Ascending aorta (tissue), 2 donors: ENCODE results near the gene TFPT. TPM values are rescaled to one million over a fixed set of nuclear protein-coding genes. Genes with fewer than 3 reads are reported as not detected.

Experiments used
- DNase-seq, 2 donors: peaks; one replicate each; pipeline ENCODE4 v3.0.0-alpha.2; 2019; ENCODE audit warnings: low spot score in 2 of 2
- H3K27ac ChIP-seq, 2 donors: fragments of 200-600 bp; sonication (generic); one replicate each; pipeline ENCODE4 v1.5.1; 2016 to 2017; ENCODE audit warnings: mild to moderate bottlenecking in 1 of 2
- H3K27me3 ChIP-seq: fragments of 200-600 bp; sonication (generic); one replicate; pipeline ENCODE4 v1.5.1; 2017
- H3K36me3 ChIP-seq, 2 donors: fragments of 200-600 bp; sonication (generic); one replicate each; pipeline ENCODE4 v1.5.1; 2016
- H3K4me1 ChIP-seq, 2 donors: fragments of 200-600 bp; sonication (generic); one replicate each; pipeline ENCODE4 v1.5.1; 2016 to 2017; ENCODE audit warnings: mild to moderate bottlenecking in 1 of 2
- H3K4me3 ChIP-seq, 2 donors: fragments of 200-600 bp; sonication (generic); one replicate each; pipeline ENCODE4 v1.5.1; 2016 to 2017; ENCODE audit warnings: mild to moderate bottlenecking in 1 of 2
- H3K9me3 ChIP-seq, 2 donors: fragments of 200-600 bp; sonication (generic); one replicate each; pipeline ENCODE4 v1.5.1; 2016
- intact Hi-C: fragments of 100-400 bp; cut with DNase I; formaldehyde crosslinking; loops from one replicate; pipeline ENCODE4 v1.15.1; 2023
- total RNA-seq: library from RNA; depleted of rRNA; stranded (reverse); fragments of >200 nt; gene quantifications from one replicate; pipeline ENCODE4 v1.1.0, GENCODE V29; 2016
- TF ChIP-seq, protein P1 (sequence below), 3 experiments: fragments of 200-600 bp in 2 of 3; fragments of 450-650 bp in 1 of 3; sonication (generic) in 2 of 3; IDR thresholded peaks; one replicate each; pipeline ENCODE4 v1.5.1; 2016 to 2019; ENCODE audit warnings: antibody characterized with exemption in 3 of 3, mild to moderate bottlenecking in 1 of 3, moderate library complexity in 1 of 3

TFPT gene
- total RNA-seq, 1 donor from 2014 or later: 10.6 TPM

DNA sequence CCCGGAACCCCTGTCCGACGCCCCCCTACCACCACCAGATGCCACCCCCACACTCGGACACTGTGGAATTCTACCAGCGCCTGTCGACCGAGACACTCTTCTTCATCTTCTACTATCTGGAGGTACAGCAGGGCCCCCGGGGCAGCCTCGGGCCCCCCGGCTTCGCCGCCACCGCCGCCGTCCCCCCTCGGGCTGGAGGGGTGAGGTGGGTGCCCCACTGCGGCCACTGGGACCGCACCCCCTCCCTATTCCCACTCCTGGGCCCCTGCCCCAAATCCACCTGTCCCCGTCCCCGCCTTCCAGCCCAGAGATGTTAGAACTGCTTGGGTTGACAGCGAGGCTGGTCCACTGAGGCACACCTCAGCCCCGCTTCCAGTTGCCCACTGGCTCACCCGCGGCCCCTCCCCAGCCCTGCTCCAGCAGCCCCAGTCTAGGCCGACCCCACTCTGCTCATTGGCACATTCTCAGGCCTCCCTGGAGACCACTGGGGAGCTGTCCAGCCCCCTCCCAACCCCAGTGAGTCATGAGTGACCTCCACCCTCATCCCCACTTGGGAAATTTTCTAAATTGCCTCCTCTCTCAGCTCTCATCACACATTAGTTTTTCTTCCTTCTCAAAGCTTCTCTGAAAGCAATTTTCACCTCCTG, 37.5 kb upstream of the TFPT start:
- H3K9me3 ChIP-seq: no peaks in the 10 kb centered on the region
- no peak overlapping the region for H3K27ac ChIP-seq
- no peaks in the 10 kb centered on the region for H3K4me1 ChIP-seq
- intact Hi-C loops: no loop called here
- no peaks in the 10 kb centered on the region for H3K27me3 ChIP-seq
- no peak for DNase-seq
- TF ChIP-seq, protein P1, sequence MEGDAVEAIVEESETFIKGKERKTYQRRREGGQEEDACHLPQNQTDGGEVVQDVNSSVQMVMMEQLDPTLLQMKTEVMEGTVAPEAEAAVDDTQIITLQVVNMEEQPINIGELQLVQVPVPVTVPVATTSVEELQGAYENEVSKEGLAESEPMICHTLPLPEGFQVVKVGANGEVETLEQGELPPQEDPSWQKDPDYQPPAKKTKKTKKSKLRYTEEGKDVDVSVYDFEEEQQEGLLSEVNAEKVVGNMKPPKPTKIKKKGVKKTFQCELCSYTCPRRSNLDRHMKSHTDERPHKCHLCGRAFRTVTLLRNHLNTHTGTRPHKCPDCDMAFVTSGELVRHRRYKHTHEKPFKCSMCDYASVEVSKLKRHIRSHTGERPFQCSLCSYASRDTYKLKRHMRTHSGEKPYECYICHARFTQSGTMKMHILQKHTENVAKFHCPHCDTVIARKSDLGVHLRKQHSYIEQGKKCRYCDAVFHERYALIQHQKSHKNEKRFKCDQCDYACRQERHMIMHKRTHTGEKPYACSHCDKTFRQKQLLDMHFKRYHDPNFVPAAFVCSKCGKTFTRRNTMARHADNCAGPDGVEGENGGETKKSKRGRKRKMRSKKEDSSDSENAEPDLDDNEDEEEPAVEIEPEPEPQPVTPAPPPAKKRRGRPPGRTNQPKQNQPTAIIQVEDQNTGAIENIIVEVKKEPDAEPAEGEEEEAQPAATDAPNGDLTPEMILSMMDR (IDR thresholded peaks at IDR 0.05): no peak
- H3K4me3 ChIP-seq: no peak overlapping the region
- H3K36me3 ChIP-seq: peaks cover 94 to 96% of the 10 kb centered on the region in 2 donors

DNA sequence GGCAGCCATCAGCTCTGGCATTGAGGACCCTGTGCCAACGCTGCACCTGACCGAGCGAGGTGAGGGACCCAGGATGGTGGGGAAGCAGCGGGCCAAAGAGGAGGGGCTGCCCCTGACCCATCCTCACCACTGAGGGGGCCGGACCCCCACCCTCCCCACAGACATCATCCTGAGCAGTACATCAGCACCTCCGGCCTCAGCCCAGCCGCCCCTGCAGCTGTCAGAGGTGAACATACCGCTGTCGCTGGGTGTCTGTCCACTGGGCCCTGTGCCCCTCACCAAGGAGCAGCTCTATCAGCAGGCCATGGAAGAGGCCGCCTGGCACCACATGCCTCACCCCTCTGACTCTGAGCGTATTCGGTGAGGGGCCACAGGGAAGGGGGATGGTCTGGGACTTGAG, 36.8 kb upstream of the TFPT start:
- TF ChIP-seq, protein P1 (IDR thresholded peaks at IDR 0.05): no peak
- H3K4me3 ChIP-seq: no peak overlapping the region
- H3K36me3 ChIP-seq: peaks cover 94 to 96% of the 10 kb centered on the region in 2 donors
- no peak for DNase-seq
- H3K27me3 ChIP-seq: no peaks in the 10 kb centered on the region
- H3K9me3 ChIP-seq: no peaks in the 10 kb centered on the region
- no peak overlapping the region for H3K27ac ChIP-seq
- intact Hi-C loops: no loop called here
- H3K4me1 ChIP-seq: no peaks in the 10 kb centered on the region

DNA sequence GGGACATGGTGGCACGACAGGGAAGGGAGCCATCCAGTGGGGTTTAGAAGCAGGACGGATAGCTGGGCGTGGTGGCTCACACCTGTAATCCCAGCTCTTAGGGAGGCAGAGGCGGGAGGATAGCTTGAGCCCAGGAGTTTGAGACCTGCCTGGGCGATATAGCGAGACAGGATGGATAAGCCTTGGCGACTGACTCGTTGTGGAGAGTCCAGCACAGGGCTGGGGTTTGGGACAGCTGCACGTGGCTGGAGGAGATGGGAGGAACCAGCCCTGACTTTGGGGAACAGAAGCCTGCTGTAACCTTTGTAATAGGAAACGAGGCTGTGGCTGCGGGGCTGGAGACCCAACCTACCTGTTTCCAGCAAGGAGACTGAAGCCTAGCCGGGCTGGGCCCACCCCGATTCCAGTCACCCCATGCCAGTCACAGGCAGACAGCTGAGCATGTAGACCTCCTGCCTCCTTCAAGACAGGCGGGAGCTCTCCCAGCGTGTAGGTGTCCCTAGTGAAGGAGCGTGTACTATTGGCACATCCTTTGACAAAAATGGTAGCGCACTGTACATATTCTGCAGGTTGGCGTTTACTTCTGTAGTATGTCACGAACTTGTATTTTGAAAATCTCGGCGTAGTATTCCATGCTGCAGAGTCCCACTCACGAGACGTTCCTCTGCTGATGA, 36.0 kb upstream of the TFPT start:
- H3K27me3 ChIP-seq: no peaks in the 10 kb centered on the region
- H3K4me1 ChIP-seq: no peaks in the 10 kb centered on the region
- TF ChIP-seq, protein P1 (IDR thresholded peaks at IDR 0.05): no peak
- H3K9me3 ChIP-seq: no peaks in the 10 kb centered on the region
- H3K36me3 ChIP-seq: peaks cover 94 to 96% of the 10 kb centered on the region in 2 donors
- H3K4me3 ChIP-seq: no peak overlapping the region
- intact Hi-C loops: no loop called here
- H3K27ac ChIP-seq: no peak overlapping the region
- DNase-seq: no peak

DNA sequence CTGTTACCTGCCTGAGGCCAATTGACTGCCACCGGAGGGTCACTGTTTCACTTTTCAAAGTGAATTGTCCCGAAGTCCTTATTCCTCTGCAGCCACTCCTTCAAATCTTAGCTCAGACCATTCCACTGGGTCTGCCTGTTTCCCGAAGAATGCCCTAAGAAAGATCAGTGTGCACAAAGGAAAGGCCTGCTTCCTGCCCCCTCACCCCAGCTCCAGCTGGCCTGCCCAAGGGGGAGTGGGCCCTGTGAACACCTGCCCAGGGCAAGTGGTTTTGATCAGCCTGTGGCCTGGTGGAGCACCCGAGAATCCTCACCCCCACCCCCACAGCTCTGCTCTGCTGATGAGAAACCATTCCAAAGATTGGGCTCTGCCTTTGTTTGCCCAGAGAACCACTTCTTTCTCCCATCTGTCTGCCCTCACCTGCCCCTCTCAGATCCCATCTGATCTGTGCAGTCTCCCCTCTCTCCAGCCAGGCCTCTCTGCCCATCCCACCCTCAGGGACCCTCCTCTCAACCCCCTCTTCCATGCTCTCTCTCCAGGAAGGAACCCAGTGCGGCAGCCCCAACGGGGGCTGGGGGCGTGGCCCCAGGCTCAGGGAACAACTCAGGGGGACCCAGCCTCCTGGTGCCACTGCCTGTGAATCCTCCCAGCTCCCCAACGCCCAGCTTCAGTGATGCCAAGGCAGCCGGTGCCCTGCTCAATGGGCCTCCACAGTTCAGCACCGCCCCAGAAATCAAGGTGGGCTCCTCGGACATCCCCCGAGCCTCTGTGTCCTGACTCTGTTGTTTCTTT, 33.8 kb upstream of the TFPT start:
- no peak for DNase-seq
- intact Hi-C loops: no loop called here

DNA sequence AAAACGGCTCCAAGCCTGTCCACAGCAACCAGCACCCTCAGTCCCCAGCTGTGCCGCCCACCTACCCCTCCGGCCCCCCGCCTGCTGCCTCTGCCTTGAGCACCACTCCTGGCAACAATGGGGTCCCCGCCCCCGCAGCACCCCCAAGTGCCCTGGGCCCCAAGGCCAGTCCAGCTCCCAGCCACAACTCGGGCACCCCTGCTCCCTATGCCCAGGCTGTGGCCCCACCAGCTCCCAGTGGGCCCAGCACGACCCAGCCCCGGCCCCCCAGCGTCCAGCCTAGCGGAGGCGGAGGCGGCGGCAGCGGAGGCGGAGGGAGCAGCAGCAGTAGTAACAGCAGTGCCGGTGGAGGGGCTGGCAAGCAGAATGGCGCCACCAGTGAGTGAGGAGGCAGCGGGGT, 32.7 kb upstream of the TFPT start:
- no peak overlapping the region for H3K27ac ChIP-seq
- intact Hi-C loops: no loop called here
- H3K36me3 ChIP-seq: peaks cover 94 to 96% of the 10 kb centered on the region in 2 donors
- no peaks in the 10 kb centered on the region for H3K9me3 ChIP-seq
- DNase-seq: no peak
- TF ChIP-seq, protein P1 (IDR thresholded peaks at IDR 0.05): no peak
- no peaks in the 10 kb centered on the region for H3K4me1 ChIP-seq
- H3K4me3 ChIP-seq: no peak overlapping the region
- H3K27me3 ChIP-seq: no peaks in the 10 kb centered on the region

More for the DNA sequence above, 33.8 kb upstream of the TFPT start:
- H3K36me3 ChIP-seq: peaks cover 94 to 96% of the 10 kb centered on the region in 2 donors
- H3K27ac ChIP-seq: no peak overlapping the region
- H3K9me3 ChIP-seq: no peaks in the 10 kb centered on the region
- no peak overlapping the region for H3K4me3 ChIP-seq
- TF ChIP-seq, protein P1 (IDR thresholded peaks at IDR 0.05): no peak
- H3K4me1 ChIP-seq: no peaks in the 10 kb centered on the region
- H3K27me3 ChIP-seq: no peaks in the 10 kb centered on the region
